ENCODE results near the gene GPC1. TPM values are rescaled to one million over a fixed set of nuclear protein-coding genes. Genes with fewer than 3 reads are reported as not detected.
A peak's percentile ranks its signal among the peaks of the same experiment; 100 is the strongest.

The GPC1 gene
- total RNA-seq, 2 experiments from 2014 or later, result 0.83 to 1.2 TPM

- Mint-ChIP-seq H3K4me3 (no peak overlapping the region), H3K27ac (no peak overlapping the region), H3K4me1 (ENCODE audit: low read depth) (no peaks in the 10 kb centered on the region), H3K27me3 (peaks cover 6% of the 10 kb centered on the region), H3K36me3 (ENCODE audit: low read depth) (no peaks in the 10 kb centered on the region), H3K9me3 (no peaks in the 10 kb centered on the region)
- intact Hi-C loops (cut with micrococcal nuclease), result no loop called here
- no peak for ATAC-seq
- DNase-seq, result peak; percentile 1
- POLR2A ChIA-PET, result no interaction called here
- CTCF ChIA-PET, result no interaction called here
- TF ChIP-seq CTCF (IDR thresholded peaks at IDR 0.05), result no peak
Measured at GRCh38 chr2:240460253-240460711, 24.8 kb downstream of the GPC1 start.

DNA sequence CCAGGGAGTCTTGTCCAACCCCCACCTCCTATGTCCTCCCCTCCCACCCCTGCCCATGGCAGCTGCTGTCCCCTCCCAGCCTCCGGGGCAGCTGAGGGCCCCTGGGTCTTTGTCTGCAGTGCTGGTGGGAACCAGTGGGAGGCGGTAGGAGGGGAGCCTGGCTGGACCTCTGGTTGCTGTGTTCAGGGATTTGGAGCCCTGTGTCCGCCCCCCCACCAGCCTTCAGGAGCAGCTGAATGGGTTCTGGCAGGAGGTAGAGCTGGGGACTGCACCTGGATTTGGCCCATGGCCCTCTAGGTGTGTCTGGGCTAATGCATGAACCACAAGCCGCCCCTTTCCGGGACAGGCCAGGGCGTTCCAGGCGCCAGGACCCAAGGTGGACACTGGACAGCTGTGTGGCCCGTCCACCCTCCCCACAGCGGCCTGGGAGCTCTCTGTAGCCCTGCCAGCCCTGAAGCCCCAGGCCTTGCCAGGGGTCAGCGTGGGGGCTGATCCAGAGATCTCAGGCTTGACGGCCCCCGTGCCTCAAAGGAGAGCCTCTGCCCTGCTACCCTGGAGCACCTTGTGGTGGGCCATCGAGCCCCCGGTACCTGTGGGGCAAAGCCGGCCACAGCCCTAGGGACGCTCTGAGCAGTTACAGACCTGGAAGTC lies 25.4 kb downstream of the GPC1 start:
- Mint-ChIP-seq H3K4me1 (ENCODE audit: low read depth) (no peaks in the 10 kb centered on the region), H3K9me3 (no peaks in the 10 kb centered on the region), H3K27me3 (peaks cover 4% of the 10 kb centered on the region), H3K4me3 (no peak overlapping the region), H3K36me3 (ENCODE audit: low read depth) (no peaks in the 10 kb centered on the region), H3K27ac (no peak overlapping the region)
- ATAC-seq, result no peak
- DNase-seq, result no peak
- intact Hi-C loops (cut with micrococcal nuclease), result no loop called here
- TF ChIP-seq CTCF (IDR thresholded peaks at IDR 0.05), result no peak
- CTCF ChIA-PET, result no interaction called here
- POLR2A ChIA-PET, result no interaction called here

- CTCF ChIA-PET, result no interaction called here
- ATAC-seq, result no peak
- H3K27ac Mint-ChIP-seq, result no peak overlapping the region
- H3K27me3 Mint-ChIP-seq, result peaks cover 1% of the 10 kb centered on the region
- no peaks in the 10 kb centered on the region for H3K36me3 Mint-ChIP-seq (ENCODE audit: low read depth)
- TF ChIP-seq CTCF (IDR thresholded peaks at IDR 0.05), result no peak
- DNase-seq, result no peak
- intact Hi-C loops (cut with micrococcal nuclease), result no loop called here
- H3K9me3 Mint-ChIP-seq, result no peaks in the 10 kb centered on the region
- no peak overlapping the region for H3K4me3 Mint-ChIP-seq
- POLR2A ChIA-PET, result no interaction called here
- no peaks in the 10 kb centered on the region for H3K4me1 Mint-ChIP-seq (ENCODE audit: low read depth)
Measured at GRCh38 chr2:240461471-240462072, 26.1 kb downstream of the GPC1 start.

- ATAC-seq, result no peak
- TF ChIP-seq CTCF (IDR thresholded peaks at IDR 0.05), result no peak
- intact Hi-C loops (cut with micrococcal nuclease), result no loop called here
- DNase-seq, result no peak
- ChIA-PET POLR2A (no interaction called here), CTCF (no interaction called here)
- no peak overlapping the region for H3K27ac Mint-ChIP-seq
- no peaks in the 10 kb centered on the region for H3K27me3 Mint-ChIP-seq
- no peaks in the 10 kb centered on the region for H3K4me1 Mint-ChIP-seq (ENCODE audit: low read depth)
- H3K4me3 Mint-ChIP-seq, result no peak overlapping the region
- H3K36me3 Mint-ChIP-seq (ENCODE audit: low read depth), result no peaks in the 10 kb centered on the region
- no peaks in the 10 kb centered on the region for H3K9me3 Mint-ChIP-seq
Measured at GRCh38 chr2:240462073-240462706, 26.7 kb downstream of the GPC1 start.

DNA sequence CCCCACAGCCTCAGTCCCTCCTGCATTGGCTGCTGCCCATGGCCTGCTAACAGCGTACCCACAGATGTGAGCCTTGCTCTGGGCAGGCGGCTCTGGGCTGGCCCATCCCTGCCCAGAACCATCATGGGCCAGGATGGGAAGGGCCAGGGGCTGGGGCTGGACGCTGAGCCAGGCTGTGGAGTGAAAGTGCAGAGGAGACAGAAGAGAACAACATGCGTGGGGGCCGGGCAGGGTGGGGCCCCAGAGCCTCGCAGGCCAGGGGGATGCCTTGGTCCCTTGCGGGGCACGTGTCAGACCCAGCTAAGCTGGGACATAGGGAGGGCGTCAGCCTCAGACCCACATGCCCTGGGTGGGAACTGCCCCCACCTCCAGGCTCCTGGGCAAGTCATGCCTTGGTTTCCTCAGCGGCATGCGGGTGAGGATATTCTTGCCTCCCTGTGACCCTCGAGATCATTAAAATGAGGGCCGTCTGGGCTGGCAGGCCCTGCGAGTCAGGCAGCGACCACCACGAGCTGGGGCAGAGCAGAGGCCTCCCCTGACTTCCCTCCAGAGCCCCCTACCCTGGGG lies 27.3 kb downstream of the GPC1 start:
- Mint-ChIP-seq H3K36me3 (ENCODE audit: low read depth) (no peaks in the 10 kb centered on the region), H3K27ac (no peak overlapping the region), H3K4me3 (no peak overlapping the region), H3K4me1 (ENCODE audit: low read depth) (no peaks in the 10 kb centered on the region), H3K27me3 (no peaks in the 10 kb centered on the region), H3K9me3 (no peaks in the 10 kb centered on the region)
- TF ChIP-seq CTCF (IDR thresholded peaks at IDR 0.05), result no peak
- intact Hi-C loops (cut with micrococcal nuclease), result no loop called here
- ChIA-PET CTCF (no interaction called here), POLR2A (no interaction called here)
- ATAC-seq (no peak), DNase-seq (no peak)

Data from activated CD8-positive, alpha-beta T cell treated with anti-CD3 and anti-CD28 coated beads for 36 hours (primary cell).